Measurements from ENCODE around the gene PAQR8.

Gene PAQR8

GRCh38 chr6:52361945-52362442, at the start of gene PAQR8:
Gene PAQR8, plus strand, starts transcription at chr6:52362151. Its CDS starts 41,063 bp downstream, at chr6:52403214.
- in situ Hi-C loops (cut with MboI; ENCODE audit: low sequenced_read_pairs), result no loop called here

GRCh38 chr6:52312461-52312860, 49.5 kb upstream of the PAQR8 start:
- in situ Hi-C loops (cut with MboI; ENCODE audit: low sequenced_read_pairs), result no loop called here

- in situ Hi-C loops (cut with MboI; ENCODE audit: low sequenced_read_pairs), result no loop called here
Measured at GRCh38 chr6:52314752-52315151, 47.2 kb upstream of the PAQR8 start.

- in situ Hi-C loops (cut with MboI; ENCODE audit: low sequenced_read_pairs), result no loop called here
Measured at GRCh38 chr6:52317211-52317610, 44.7 kb upstream of the PAQR8 start.

- in situ Hi-C loops (cut with MboI; ENCODE audit: low sequenced_read_pairs), result no loop called here
Measured at GRCh38 chr6:52317841-52318581, 43.9 kb upstream of the PAQR8 start.

GRCh38 chr6:52324189-52324588, 37.8 kb upstream of the PAQR8 start:
- in situ Hi-C loops (cut with MboI; ENCODE audit: low sequenced_read_pairs), result no loop called here

GRCh38 chr6:52325695-52326471, 36.1 kb upstream of the PAQR8 start:
- in situ Hi-C loops (cut with MboI; ENCODE audit: low sequenced_read_pairs), result no loop called here

- in situ Hi-C loops (cut with MboI; ENCODE audit: low sequenced_read_pairs), result no loop called here
Measured at GRCh38 chr6:52326540-52327364, 35.2 kb upstream of the PAQR8 start.

GRCh38 chr6:52328303-52328662, 33.7 kb upstream of the PAQR8 start:
- in situ Hi-C loops (cut with MboI; ENCODE audit: low sequenced_read_pairs), result no loop called here

- in situ Hi-C loops (cut with MboI; ENCODE audit: low sequenced_read_pairs), result no loop called here
Measured at GRCh38 chr6:52328729-52329128, 33.2 kb upstream of the PAQR8 start.

- in situ Hi-C loops (cut with MboI; ENCODE audit: low sequenced_read_pairs), result no loop called here
Measured at GRCh38 chr6:52330470-52330869, 31.5 kb upstream of the PAQR8 start.

- in situ Hi-C loops (cut with MboI; ENCODE audit: low sequenced_read_pairs), result no loop called here
Measured at GRCh38 chr6:52331793-52332457, 30.0 kb upstream of the PAQR8 start.

GRCh38 chr6:52333840-52334200, 28.1 kb upstream of the PAQR8 start:
- in situ Hi-C loops (cut with MboI; ENCODE audit: low sequenced_read_pairs), result no loop called here

GRCh38 chr6:52335576-52335975, 26.4 kb upstream of the PAQR8 start:
- in situ Hi-C loops (cut with MboI; ENCODE audit: low sequenced_read_pairs), result no loop called here

GRCh38 chr6:52336919-52337561, 24.9 kb upstream of the PAQR8 start:
- in situ Hi-C loops (cut with MboI; ENCODE audit: low sequenced_read_pairs), result no loop called here

- in situ Hi-C loops (cut with MboI; ENCODE audit: low sequenced_read_pairs), result no loop called here
Measured at GRCh38 chr6:52337633-52338290, 24.2 kb upstream of the PAQR8 start.

GRCh38 chr6:52340603-52340880, 21.4 kb upstream of the PAQR8 start:
- in situ Hi-C loops (cut with MboI; ENCODE audit: low sequenced_read_pairs), result no loop called here

- in situ Hi-C loops (cut with MboI; ENCODE audit: low sequenced_read_pairs), result no loop called here
Measured at GRCh38 chr6:52341561-52342260, 20.2 kb upstream of the PAQR8 start.

GRCh38 chr6:52345311-52345710, 16.6 kb upstream of the PAQR8 start:
- in situ Hi-C loops (cut with MboI; ENCODE audit: low sequenced_read_pairs), result no loop called here

All from hTERT RPE-1 (cell line).